ENCODE measurements around the gene GNG11.

- no peak for TF ChIP-seq POLR2A (IDR thresholded peaks at IDR 0.05)
- no peak for TF ChIP-seq CTCF (IDR thresholded peaks at IDR 0.05)
- TF ChIP-seq POLR2AphosphoS5 (IDR thresholded peaks at IDR 0.05), result no peak
These were observed 39.5 kb downstream of the GNG11 start for GRCh38 chr7:93960986-93961385.
